ENCODE measurements around the gene PRKCB. TPM values are rescaled to one million over a fixed set of nuclear protein-coding genes. Genes with fewer than 3 reads are reported as not detected.

Gene PRKCB
- total and polyA plus RNA-seq, 4 donors: 1.6 to 9.4 (median 4.0) TPM

- TF ChIP-seq CTCF (IDR thresholded peaks at IDR 0.05; ENCODE audit: low read depth, low read length, missing input control): no peak
- TF ChIP-seq ZBTB33 (IDR thresholded peaks at IDR 0.05): no peak
- WGBS: 66% methylated on average over 3 of the region's 3 CpGs
- Histone ChIP-seq H3K4me3 (ENCODE audit: low read depth in 1 of 3, low read length in 3 of 3) (no peak overlapping the region), H3K27ac (ENCODE audit: low read depth in 1 of 2, low read length in 2 of 2) (no peak overlapping the region), H3K9ac (ENCODE audit: low read depth in 1 of 2, low read length in 2 of 2) (no peak overlapping the region), H3K9me3 (ENCODE audit: control insufficient read depth in 4 of 4, low read length in 3 of 4) (no peaks in the 10 kb centered on the region), H3K36me3 (ENCODE audit: control insufficient read depth in 4 of 4, insufficient read depth in 3 of 4, low read depth in 1 of 4, low read length in 3 of 4) (no peaks in the 10 kb centered on the region), H3K4me1 (ENCODE audit: control insufficient read depth in 4 of 4, insufficient read depth in 4 of 4, low read length in 3 of 4) (no peaks in the 10 kb centered on the region), H3K27me3 (ENCODE audit: control insufficient read depth in 4 of 4, insufficient read depth in 4 of 4, low read length in 3 of 4) (peaks cover 0 to 5% (median 0%) of the 10 kb centered on the region in 4 donors)
- no peak for DNase-seq (ENCODE audit: low spot score)
These were observed 85.1 kb downstream of the PRKCB start for GRCh38 chr16:23920899-23921298.

GRCh38 chr16:23922406-23922805 is 86.6 kb downstream of the PRKCB start:
- no peak overlapping the region for H3K9ac ChIP-seq (ENCODE audit: low read depth in 1 of 2, low read length in 2 of 2)
- H3K27me3 ChIP-seq (ENCODE audit: control insufficient read depth in 4 of 4, insufficient read depth in 4 of 4, low read length in 3 of 4): peaks cover 0 to 2% (median 0%) of the 10 kb centered on the region in 4 donors
- H3K4me3 ChIP-seq (ENCODE audit: low read depth in 1 of 3, low read length in 3 of 3): no peak overlapping the region
- no peak overlapping the region for H3K27ac ChIP-seq (ENCODE audit: low read depth in 1 of 2, low read length in 2 of 2)
- no peaks in the 10 kb centered on the region for H3K4me1 ChIP-seq (ENCODE audit: control insufficient read depth in 4 of 4, insufficient read depth in 4 of 4, low read length in 3 of 4)
- H3K9me3 ChIP-seq (ENCODE audit: control insufficient read depth in 4 of 4, low read length in 3 of 4): no peaks in the 10 kb centered on the region
- no peaks in the 10 kb centered on the region for H3K36me3 ChIP-seq (ENCODE audit: control insufficient read depth in 4 of 4, insufficient read depth in 3 of 4, low read depth in 1 of 4, low read length in 3 of 4)
- DNase-seq (ENCODE audit: low spot score): no peak
- TF ChIP-seq CTCF (IDR thresholded peaks at IDR 0.05; ENCODE audit: low read depth, low read length, missing input control) (no peak), ZBTB33 (IDR thresholded peaks at IDR 0.05) (no peak), RXRA (IDR thresholded peaks at IDR 0.05) (no peak), MAX (IDR thresholded peaks at IDR 0.05) (no peak), REST (IDR thresholded peaks at IDR 0.05) (no peak), FOXA2 (IDR thresholded peaks at IDR 0.05) (no peak), GABPA (IDR thresholded peaks at IDR 0.05 in 1 of 2, conservative IDR thresholded peaks at IDR 0.05 in 1 of 2) (no peak), HNF4A (conservative IDR thresholded peaks at IDR 0.05) (no peak), JUND (IDR thresholded peaks at IDR 0.05) (no peak), SP1 (IDR thresholded peaks at IDR 0.05) (no peak), EGR1 (IDR thresholded peaks at IDR 0.05; ENCODE audit: low read depth in 2 of 2) (no peak), NR2F2 (IDR thresholded peaks at IDR 0.05) (no peak), ATF3 (IDR thresholded peaks at IDR 0.05) (no peak), TAF1 (conservative IDR thresholded peaks at IDR 0.05) (no peak), FOXA1 (IDR thresholded peaks at IDR 0.05) (no peak), HNF4G (IDR thresholded peaks at IDR 0.05) (no peak), YY1 (IDR thresholded peaks at IDR 0.05) (no peak), RAD21 (IDR thresholded peaks at IDR 0.05) (no peak)
